Left lobe of liver (tissue), 2 donors: ENCODE data around the gene DYNC1H1. TPM values are rescaled to one million over a fixed set of nuclear protein-coding genes. Genes with fewer than 3 reads are reported as not detected.

Source experiments
- ATAC-seq: fragments of 200-7000 bp; cut with Tn5 transposase; one replicate; pipeline ENCODE4 v1.9.1; 2020; ENCODE audit warnings: mild to moderate bottlenecking, moderate library complexity
- DNase-seq: peaks from one replicate; pipeline ENCODE4 v3.0.0-alpha.2; 2020; ENCODE audit warnings: low spot score
- total RNA-seq: library from RNA; stranded (reverse); gene quantifications from one replicate; pipeline ENCODE4 v1.2.1, GENCODE V29; 2021
- donor health status: DM: no; HTN: no; CAD: no; lungs with moderate emphysema.
- donor health status: DM: no; HTN: yes; CAD: no.

DYNC1H1 gene
- total RNA-seq = 118 TPM

GRCh38 chr14:101964297-101965180 is at the start of gene DYNC1H1:
TSS of gene DYNC1H1 (plus strand) at chr14:101964573. CDS start at chr14:101964692, 119 bp downstream.
- ATAC-seq (peak; percentile 90), DNase-seq (peak; percentile 95)

DNA sequence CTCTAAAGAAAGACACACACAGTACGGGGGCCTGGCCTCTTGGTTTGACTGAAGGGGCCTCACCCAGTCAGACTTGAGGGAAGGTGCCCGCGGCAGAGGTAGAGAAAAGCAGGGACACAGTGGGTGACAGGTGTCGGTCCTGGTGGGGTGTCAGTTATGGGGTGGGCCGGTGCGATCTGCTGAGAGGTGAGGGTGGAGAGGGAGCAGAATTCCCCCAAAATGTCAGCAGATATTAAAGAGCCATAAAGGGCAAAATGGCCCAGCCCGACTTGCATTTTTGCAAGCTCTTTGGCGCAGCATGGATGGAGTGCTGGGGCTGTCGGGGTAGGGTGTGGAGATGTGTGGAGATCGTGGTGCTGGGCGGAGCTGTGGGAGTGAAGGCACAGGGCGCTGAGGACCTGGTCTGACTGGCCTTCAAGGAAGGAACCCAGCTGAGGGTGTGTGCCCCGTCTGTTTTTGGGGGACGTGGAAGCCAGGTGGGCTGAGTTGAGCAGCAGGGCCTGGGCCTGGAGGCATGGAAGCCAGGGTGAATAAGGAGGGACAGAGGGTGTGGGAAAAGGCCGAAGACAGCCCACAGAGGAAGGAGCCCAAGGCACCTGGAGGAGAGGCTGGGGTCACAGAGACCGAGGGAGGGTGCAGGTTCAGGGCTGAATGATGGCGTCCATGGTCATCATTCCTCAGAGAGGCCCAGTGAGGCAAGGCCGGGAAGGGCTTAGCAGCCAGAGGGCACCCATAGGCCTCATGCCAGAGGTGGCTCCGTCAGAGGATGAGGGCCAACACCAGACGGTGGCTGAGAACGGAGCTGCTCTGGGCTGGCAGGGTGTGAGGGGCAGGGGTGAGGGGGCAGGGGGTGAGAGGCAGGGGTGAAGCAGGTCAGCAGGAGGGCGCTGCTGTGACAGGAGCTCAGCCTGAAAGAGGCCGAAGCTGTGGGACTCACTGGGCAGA is 48.2 kb upstream of the DYNC1H1 start:
- ATAC-seq = peak; percentile 13
- no peak for DNase-seq

- ATAC-seq = peak; percentile 15
- no peak for DNase-seq
Measured at GRCh38 chr14:101916816-101917412, 47.5 kb upstream of the DYNC1H1 start.

DNA sequence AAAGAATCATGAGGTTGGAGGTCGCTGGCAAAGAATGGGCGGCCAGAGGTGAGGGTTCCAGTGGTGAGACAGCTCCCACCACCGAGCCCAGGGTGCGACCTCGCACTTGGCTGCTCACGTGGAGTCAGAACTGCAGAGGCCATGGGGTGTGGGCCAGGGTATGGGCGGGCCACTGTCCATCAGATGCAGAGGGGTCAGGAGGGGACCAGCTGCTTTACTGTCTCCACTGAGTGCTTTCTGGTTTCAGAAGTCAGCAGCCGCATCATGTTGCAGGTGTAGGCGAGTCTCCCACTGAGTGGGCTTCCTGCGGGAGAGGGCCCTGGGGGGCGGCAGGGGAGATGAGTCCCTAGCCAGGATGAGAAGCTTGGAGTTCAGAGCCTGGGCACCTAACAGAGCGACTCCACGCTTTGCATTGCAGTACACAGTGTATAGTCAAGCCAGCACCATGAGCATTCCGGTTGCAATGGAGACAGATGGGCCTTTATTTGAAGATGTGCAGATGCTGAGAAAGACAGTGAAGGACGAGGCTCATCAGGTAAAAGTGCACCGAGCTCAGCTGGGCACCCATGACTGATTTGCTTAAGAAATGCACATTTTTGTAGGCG is 46.9 kb upstream of the DYNC1H1 start:
- no peak for DNase-seq
- peak; percentile 23 for ATAC-seq

- DNase-seq = no peak
- no peak for ATAC-seq
Measured at GRCh38 chr14:101918065-101918989, 46.0 kb upstream of the DYNC1H1 start.

DNA sequence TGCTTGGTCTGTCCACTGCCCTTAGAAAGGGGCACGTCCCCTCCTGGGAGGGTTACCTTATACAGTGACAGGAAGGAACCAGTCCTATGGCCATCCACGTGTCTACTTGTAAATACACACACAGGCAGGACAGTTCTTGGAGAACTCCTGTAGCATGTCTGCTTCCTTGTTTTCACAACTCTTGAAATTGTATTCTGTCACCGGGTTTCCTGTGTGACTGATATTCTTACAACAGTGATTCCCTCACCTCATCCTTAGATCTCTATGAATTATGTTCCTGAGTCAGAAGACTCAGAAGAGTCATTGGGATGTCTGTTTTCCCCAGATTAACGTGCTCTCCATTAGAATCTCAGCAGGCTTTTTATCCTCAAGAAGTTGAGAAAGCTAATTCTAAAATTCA is 44.1 kb upstream of the DYNC1H1 start:
- DNase-seq (no peak), ATAC-seq (no peak)

DNA sequence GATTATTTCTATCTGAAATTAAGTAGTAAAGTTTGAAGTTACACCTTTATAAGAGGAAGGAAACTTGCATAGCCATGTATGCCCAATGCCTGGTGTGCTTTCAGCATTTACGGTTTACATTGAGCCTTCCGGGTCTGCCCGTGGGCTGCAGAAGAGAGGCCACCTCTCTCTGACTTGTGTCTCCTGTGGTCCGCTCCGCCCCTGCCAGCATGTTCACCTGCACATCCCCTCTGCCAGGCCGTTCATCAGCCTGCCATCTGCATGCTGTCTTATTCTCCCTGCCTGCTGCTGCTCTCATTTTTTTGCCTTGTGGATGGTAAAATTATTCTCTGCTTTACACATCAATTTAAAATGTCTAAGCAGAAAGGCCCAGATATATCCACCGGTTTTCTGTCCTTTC is 41.5 kb upstream of the DYNC1H1 start:
- DNase-seq = no peak
- no peak for ATAC-seq

GRCh38 chr14:101925152-101925551 is 39.2 kb upstream of the DYNC1H1 start:
- no peak for DNase-seq
- ATAC-seq = no peak

- no peak for DNase-seq
- ATAC-seq = no peak
Measured at GRCh38 chr14:101926085-101926484, 38.3 kb upstream of the DYNC1H1 start.

GRCh38 chr14:101926620-101927019 is 37.8 kb upstream of the DYNC1H1 start:
- no peak for ATAC-seq
- no peak for DNase-seq

GRCh38 chr14:101927859-101928258 is 36.5 kb upstream of the DYNC1H1 start:
- DNase-seq = no peak

DNA sequence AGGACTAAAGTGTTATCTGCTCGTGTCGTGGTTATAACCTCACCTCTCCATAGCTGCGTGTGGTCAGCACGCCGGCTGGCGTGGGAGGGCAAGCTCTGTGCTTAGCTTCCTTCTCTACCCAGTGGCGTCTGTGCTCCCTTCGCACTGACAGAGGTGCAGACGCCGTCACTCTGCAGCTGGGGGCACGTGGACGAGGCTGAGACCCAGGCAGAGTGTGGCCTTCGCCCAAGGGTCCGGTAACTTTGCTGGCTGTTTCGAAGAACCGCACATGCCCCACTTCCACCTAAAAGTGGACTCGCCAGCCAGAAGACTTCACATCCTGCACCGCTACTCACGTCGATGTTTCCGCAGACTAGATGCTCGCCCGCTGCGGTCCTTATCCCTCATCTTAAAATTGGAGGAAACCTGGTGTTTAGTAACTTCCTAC is 35.9 kb upstream of the DYNC1H1 start:
- ATAC-seq (no peak), DNase-seq (no peak)

More at GRCh38 chr14:101927859-101928258, 36.5 kb upstream of the DYNC1H1 start:
- peak; percentile 69 for ATAC-seq

DNA sequence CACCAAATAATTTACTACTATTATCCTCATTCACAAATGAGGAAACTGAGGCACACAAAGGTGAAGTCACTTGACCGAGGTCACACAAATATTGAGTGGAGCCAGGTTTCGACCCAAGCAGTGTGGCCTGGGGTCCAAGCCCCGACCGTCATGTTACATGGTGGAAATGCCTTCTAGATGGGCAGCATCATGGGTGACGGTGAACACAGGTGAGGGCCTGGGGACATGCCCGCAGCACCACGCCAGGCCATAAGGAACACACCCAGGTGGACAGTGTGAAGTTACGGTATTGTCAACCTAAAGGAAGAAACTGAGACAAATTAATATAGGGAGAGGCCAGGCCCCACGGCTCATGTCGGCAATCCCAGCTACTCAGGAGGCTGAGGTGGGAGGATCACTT is 35.3 kb upstream of the DYNC1H1 start:
- DNase-seq = no peak
- no peak for ATAC-seq

DNA sequence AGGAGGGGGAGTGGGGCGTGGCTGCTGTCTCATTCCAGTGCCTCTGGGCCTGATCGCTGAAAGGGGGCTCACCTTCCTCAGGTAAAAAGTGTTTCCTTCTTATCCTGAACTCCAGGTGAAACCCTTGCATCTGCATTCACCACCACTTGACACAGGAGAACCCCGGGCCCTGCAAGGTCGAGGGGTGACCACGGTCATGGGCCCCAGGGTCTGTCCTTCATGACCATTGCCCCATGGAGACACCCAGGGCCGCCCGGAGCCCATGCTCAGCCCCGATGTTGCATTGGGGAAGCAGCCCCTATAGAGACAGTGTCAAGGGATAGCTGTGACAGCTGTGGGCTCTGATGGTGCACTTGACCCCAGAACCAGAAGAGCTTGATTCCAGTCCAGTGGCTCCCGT is 34.4 kb upstream of the DYNC1H1 start:
- peak; percentile 19 for ATAC-seq
- DNase-seq = no peak

DNA sequence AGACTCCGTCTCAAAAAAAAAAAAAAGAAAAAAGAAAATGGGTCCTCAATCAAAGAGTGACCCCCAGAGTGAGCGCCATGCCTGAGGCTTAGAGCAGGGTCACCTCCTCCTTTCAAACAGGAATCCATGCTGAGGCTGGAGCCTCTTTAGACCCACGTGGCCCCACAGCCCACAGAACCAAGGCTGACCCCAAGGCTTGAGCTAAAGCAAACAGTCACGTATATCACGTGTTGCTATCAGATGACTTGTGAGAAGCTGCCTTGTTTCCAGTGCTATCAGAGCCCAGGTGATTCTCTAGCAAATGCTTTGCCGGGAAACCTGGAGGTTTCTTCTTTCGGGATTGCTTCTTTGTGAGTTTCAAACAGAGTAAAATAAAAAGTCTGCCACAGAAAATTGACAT is 31.7 kb upstream of the DYNC1H1 start:
- DNase-seq (no peak), ATAC-seq (peak; percentile 8)

GRCh38 chr14:101933209-101933608 is 31.2 kb upstream of the DYNC1H1 start:
- DNase-seq = no peak

DNA sequence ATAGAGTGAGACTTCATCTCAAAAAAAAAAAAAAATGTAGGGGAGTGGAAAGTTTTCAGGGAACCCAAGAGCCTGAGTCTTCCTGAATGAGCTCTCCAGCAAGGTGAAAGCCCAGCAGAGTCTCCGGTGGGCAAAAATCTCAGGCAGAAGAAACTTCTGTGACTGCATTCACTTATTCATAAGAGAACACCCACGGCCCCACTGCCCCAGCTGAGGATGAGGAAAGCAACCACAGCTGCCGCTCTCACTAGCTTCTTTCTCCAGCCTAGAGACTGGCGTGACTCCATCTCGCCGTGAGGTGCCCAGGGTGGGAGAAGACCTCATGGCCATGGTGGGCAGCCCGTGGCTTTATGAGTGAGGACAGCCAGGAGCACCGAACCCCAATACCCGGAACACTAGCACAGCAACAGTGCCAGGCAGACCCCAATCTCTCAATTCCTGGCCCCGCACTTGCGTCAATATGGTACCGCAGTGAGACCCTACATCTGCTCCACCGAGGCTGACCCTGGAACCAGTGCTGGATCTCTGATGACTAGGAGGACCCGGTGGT is 29.7 kb upstream of the DYNC1H1 start:
- no peak for ATAC-seq
- DNase-seq = no peak

More at GRCh38 chr14:101933209-101933608, 31.2 kb upstream of the DYNC1H1 start:
- ATAC-seq = no peak

DNA sequence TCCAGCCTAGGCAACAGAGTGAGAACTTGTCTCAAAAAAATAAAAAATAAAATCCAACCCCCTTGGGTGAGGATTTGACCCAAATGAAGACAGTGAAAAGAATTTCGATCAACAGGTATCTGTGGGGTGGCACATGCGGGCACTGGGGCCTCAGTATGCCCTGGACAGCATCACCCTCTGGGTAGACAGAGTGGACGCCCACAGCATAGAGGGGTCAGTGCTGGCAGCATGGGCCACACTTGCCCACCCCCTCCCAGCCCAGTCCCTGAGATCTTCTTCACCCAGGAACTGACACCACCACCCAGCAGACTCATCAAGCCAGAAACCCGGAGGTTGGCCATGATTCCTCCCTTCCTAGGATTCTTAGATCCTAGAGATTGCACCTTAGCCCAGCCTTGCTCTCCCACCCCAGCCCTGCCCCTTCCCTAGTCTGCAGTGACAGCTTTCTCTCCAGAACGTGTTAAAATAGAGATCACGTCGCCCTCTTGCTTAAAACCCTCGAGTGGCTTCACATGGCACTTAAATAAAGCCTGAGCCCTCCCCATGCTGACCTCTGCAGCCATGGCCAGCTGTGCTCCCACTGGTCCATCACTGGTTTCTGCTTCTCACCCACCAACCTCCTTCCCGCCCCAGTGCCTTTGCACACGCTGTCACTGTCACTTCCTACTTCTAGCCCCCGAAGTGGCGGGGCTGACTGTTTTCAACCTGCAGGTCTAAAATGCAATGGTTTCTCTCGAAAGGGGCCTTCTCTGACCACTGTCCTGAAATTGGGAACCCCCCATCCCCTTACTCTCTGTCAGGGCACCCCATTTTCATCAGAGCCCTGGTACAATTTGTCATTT is 26.2 kb upstream of the DYNC1H1 start:
- ATAC-seq (no peak), DNase-seq (no peak)
